Testis (tissue), 3 donors: ENCODE measurements around the gene KIF17. TPM values are rescaled to one million over a fixed set of nuclear protein-coding genes. Genes with fewer than 3 reads are reported as not detected.

Experiments
- DNase-seq: peaks from one replicate; pipeline ENCODE4 v3.0.0-alpha.2; 2019
- H3K27ac ChIP-seq, 2 donors: fragments of 200-600 bp; sonication (generic); one replicate each; pipeline ENCODE4 v1.5.1; 2019
- H3K27me3 ChIP-seq: fragments of 200-600 bp; sonication (generic); one replicate; pipeline ENCODE4 v1.5.1; 2019
- H3K36me3 ChIP-seq: fragments of 200-600 bp; sonication (generic); one replicate; pipeline ENCODE4 v1.5.1; 2017; ENCODE audit warnings: low read depth; ENCODE audit errors: missing control alignments
- H3K4me1 ChIP-seq: fragments of 200-600 bp; sonication (generic); one replicate; pipeline ENCODE4 v1.5.1; 2019
- H3K4me3 ChIP-seq, 2 donors: fragments of 200-600 bp; sonication (generic); one replicate each; pipeline ENCODE4 v1.5.1; 2017 to 2019
- H3K9me3 ChIP-seq: fragments of 200-600 bp; sonication (generic); one replicate; pipeline ENCODE4 v1.5.1; 2017
- CTCF ChIP-seq, 3 experiments: fragments of 450-650 bp in 2 of 3; fragments of 200-600 bp in 1 of 3; sonication (generic) in 1 of 3; IDR thresholded peaks; one replicate each; pipeline ENCODE4 v1.5.1; 2016 to 2019; ENCODE audit warnings: antibody characterized with exemption in 3 of 3, mild to moderate bottlenecking in 2 of 3, moderate library complexity in 1 of 3
- POLR2A ChIP-seq: fragments of 450-650 bp; IDR thresholded peaks from one replicate; pipeline ENCODE4 v1.6.1; 2017; ENCODE audit warnings: antibody characterized with exemption, mild to moderate bottlenecking, moderate library complexity
- WGBS, 2 donors: methylation state at CpG; one replicate each; pipeline ENCODE4 v1.1.5; 2018; 5-methylcytosine and 5-hydroxymethylcytosine counted together
- intact Hi-C: fragments of 100-400 bp; cut with DNase I; formaldehyde crosslinking; loops from one replicate; pipeline ENCODE4 v1.15.1; 2023; ENCODE audit warnings: low total_unique reads
- polyA plus RNA-seq: library from polyadenylated mRNA; stranded (reverse); fragments of 350-450 nt; fragmentation: Illumina TruSeq; extraction: RNeasy Lipid Tissue Mini Kit (QIAGEN cat#74804); gene quantifications from one replicate; pipeline ENCODE4 v1.2.3, GENCODE V29; 2014; ENCODE audit warnings: low read depth, low replicate concordance; ENCODE audit not compliant: insufficient read depth
- total RNA-seq, 2 donors: library from RNA; depleted of rRNA; stranded (reverse); fragments of >200 nt; gene quantifications; one replicate each; pipeline ENCODE4 v1.2.3, GENCODE V29; 2016

The KIF17 gene
- total and polyA plus RNA-seq, 3 donors from 2014 or later: 36.1 to 80.2 (median 54.1) TPM

GRCh38 chr1:20753589-20753988 lies 35.8 kb upstream of the KIF17 start:
- Histone ChIP-seq H3K27me3 (no peaks in the 10 kb centered on the region), H3K9me3 (no peaks in the 10 kb centered on the region), H3K4me1 (no peaks in the 10 kb centered on the region), H3K27ac (no peak overlapping the region), H3K36me3 (peaks cover under 1% of the 10 kb centered on the region), H3K4me3 (no peak overlapping the region)
- TF ChIP-seq POLR2A (no peak), CTCF (IDR thresholded peaks at IDR 0.05) (no peak)
- 92 to 93% methylated on average over 3 of the region's 3 CpGs for WGBS, 2 donors
- DNase-seq: no peak
- intact Hi-C loops: no loop called here

GRCh38 chr1:20751462-20751990 lies 33.7 kb upstream of the KIF17 start:
- intact Hi-C loops: no loop called here
- Histone ChIP-seq H3K27me3 (no peaks in the 10 kb centered on the region), H3K4me1 (no peaks in the 10 kb centered on the region), H3K27ac (no peak overlapping the region), H3K4me3 (no peak overlapping the region), H3K9me3 (no peaks in the 10 kb centered on the region), H3K36me3 (no peaks in the 10 kb centered on the region)
- no peak for TF ChIP-seq CTCF (IDR thresholded peaks at IDR 0.05)
- 78 to 79% methylated on average over 3 of the region's 3 CpGs for WGBS, 2 donors
- no peak for DNase-seq

- H3K27me3 ChIP-seq: no peaks in the 10 kb centered on the region
- H3K4me3 ChIP-seq: no peak overlapping the region
- H3K9me3 ChIP-seq: no peaks in the 10 kb centered on the region
- H3K27ac ChIP-seq: no peak overlapping the region
- no peak for TF ChIP-seq POLR2A
- TF ChIP-seq CTCF (IDR thresholded peaks at IDR 0.05): no peak
- H3K36me3 ChIP-seq: no peaks in the 10 kb centered on the region
- no peak for DNase-seq
- no peaks in the 10 kb centered on the region for H3K4me1 ChIP-seq
- intact Hi-C loops: no loop called here
Observed at GRCh38 chr1:20742671-20743070, 24.9 kb upstream of the KIF17 start.

- intact Hi-C loops: no loop called here
- Histone ChIP-seq H3K27ac (no peak overlapping the region), H3K4me1 (no peaks in the 10 kb centered on the region), H3K36me3 (no peaks in the 10 kb centered on the region), H3K9me3 (no peaks in the 10 kb centered on the region), H3K4me3 (no peak overlapping the region), H3K27me3 (no peaks in the 10 kb centered on the region)
- WGBS, 2 donors: 70 to 80% methylated on average over 2 of the region's 2 CpGs
- TF ChIP-seq CTCF (IDR thresholded peaks at IDR 0.05): no peak
- TF ChIP-seq POLR2A: no peak
- DNase-seq: no peak
Observed at GRCh38 chr1:20740781-20741180, 23.0 kb upstream of the KIF17 start.

- Histone ChIP-seq H3K27ac (no peak overlapping the region), H3K4me1 (no peaks in the 10 kb centered on the region), H3K4me3 (no peak overlapping the region), H3K9me3 (no peaks in the 10 kb centered on the region), H3K27me3 (no peaks in the 10 kb centered on the region), H3K36me3 (no peaks in the 10 kb centered on the region)
- no peak for DNase-seq
- TF ChIP-seq POLR2A (no peak), CTCF (IDR thresholded peaks at IDR 0.05) (no peak)
- intact Hi-C loops: no loop called here
- WGBS, 2 donors: 61 to 74% methylated on average over 2 of the region's 2 CpGs
Observed at GRCh38 chr1:20739225-20739624, 21.4 kb upstream of the KIF17 start.
